Naive thymus-derived CD8-positive, alpha-beta T cell (primary cell): Measurements from ENCODE around the gene ZNF644. TPM values are rescaled to one million over a fixed set of nuclear protein-coding genes. Genes with fewer than 3 reads are reported as not detected.
"Not testable (repeated sequence)": the region's sequence is repeated elsewhere in the genome, so short reads cannot be mapped to it uniquely, and the experiment has no call there.

Source experiments
- ATAC-seq, 2 donors: fragments of 150-1000 bp; cut with Tn5 transposase in 1 of 2; sonication (Bioruptor Pico), chemical (Tn5 transposase) in 1 of 2; 1 replicate in 1 of 2; 2 replicates in 1 of 2; pipeline ENCODE4 v1.10.0; 2021; ENCODE audit warnings: mild to moderate bottlenecking in 2 of 2, moderate library complexity in 2 of 2
- POLR2A ChIA-PET: fragments of 350-600 bp; sonication (Branson Sonifier 250); formaldehyde crosslinking; loops from one replicate; lab custom pipeline; 2021; ENCODE audit warnings: antibody characterized with exemption; lab: Charles Lee
- DNase-seq, 10 donors: peaks; one replicate each; pipeline versions ENCODE4 v3.0.0 to v3.0.0-alpha.2; 2020 to 2022
- H3K27ac Mint-ChIP-seq, 10 donors: one replicate each; pipeline ENCODE4 v1.8.0; 2020 to 2022; ENCODE audit warnings: mild to moderate bottlenecking in 10 of 10, mixed read lengths in 10 of 10, moderate library complexity in 4 of 10, inconsistent platforms in 1 of 10
- H3K27me3 Mint-ChIP-seq, 5 donors: one replicate each; pipeline ENCODE4 v1.8.0; 2021 to 2022; ENCODE audit warnings: mixed read lengths in 5 of 5
- H3K36me3 Mint-ChIP-seq, 3 donors: one replicate each; pipeline ENCODE4 v1.8.0; 2020 to 2022; ENCODE audit warnings: mixed read lengths in 3 of 3, mild to moderate bottlenecking in 2 of 3, inconsistent platforms in 1 of 3
- H3K4me1 Mint-ChIP-seq, 4 donors: one replicate each; pipeline ENCODE4 v1.8.0; 2021 to 2022; ENCODE audit warnings: mixed read lengths in 4 of 4
- H3K4me3 Mint-ChIP-seq, 10 donors: one replicate each; pipeline ENCODE4 v1.8.0; 2020 to 2022; ENCODE audit warnings: mild to moderate bottlenecking in 10 of 10, mixed read lengths in 10 of 10, moderate library complexity in 6 of 10, inconsistent platforms in 1 of 10
- H3K9me3 Mint-ChIP-seq, 9 donors: one replicate each; pipeline ENCODE4 v1.8.0; 2020 to 2022; ENCODE audit warnings: mixed read lengths in 9 of 9, mild to moderate bottlenecking in 3 of 9, inconsistent platforms in 1 of 9, moderate library complexity in 1 of 9
- polyA plus RNA-seq, 3 donors: library from polyadenylated mRNA; unstranded; fragments of 300-500 nt; fragmentation: Illumina TruSeq; gene quantifications; one replicate each; pipeline ENCODE4 v1.2.3, GENCODE V29; 2021
- total RNA-seq, 8 experiments: library from RNA in 2 of 8; stranded (reverse) in 2 of 8; gene quantifications; one replicate each; pipeline ENCODE4 v1.2.3 and lab custom pipeline; 2021 to 2026

The ZNF644 gene
- total RNA-seq, result 10 to 100 TPM; 78.2 to 78.5 TPM
- 10 to 100 TPM; 44.4 to 71.8 (median 57.5) TPM for polyA plus RNA-seq
- 127 to 185 (median 157) reads per million in 6 experiments for total RNA-seq (lab: John Stamatoyannopoulos, UW)

GRCh38 chr1:91021686-91022517 lies at the start of gene ZNF644:
Gene ZNF644 (minus strand): TSS chr1:91022035. CDS start chr1:90982353, 39,682 bp downstream.
- peak; percentile 84 to 87 for ATAC-seq
- H3K4me1 Mint-ChIP-seq, result peaks cover 21 to 76% (median 59%) of the 10 kb centered on the region in 4 donors
- H3K27ac Mint-ChIP-seq, result peak within 1 kb of the TSS; percentile 93 to 100 (median 98)
- peak within 1 kb of the TSS; percentile 88 to 98 (median 95) for H3K4me3 Mint-ChIP-seq
- peaks cover 0 to 16% (median 0%) of the 10 kb centered on the region in 3 donors for H3K36me3 Mint-ChIP-seq
- DNase-seq, result peak; percentile 76 to 96 (median 90)
- POLR2A ChIA-PET, result interaction anchor here (0.5 to 1.1 kb wide), 8 partner anchors 13 to 1939 kb away, joined by 3 to 7 read pairs (median 3); partner anchors contain the start of gene DIPK1A
- no peaks in the 10 kb centered on the region for H3K27me3 Mint-ChIP-seq
- no peaks in the 10 kb centered on the region for H3K9me3 Mint-ChIP-seq

- Mint-ChIP-seq H3K4me1 (peaks cover 0 to 2% (median 0%) of the 10 kb centered on the region in 4 donors), H3K4me3 (no peak overlapping the region), H3K36me3 (peaks cover 0 to 2% (median 0%) of the 10 kb centered on the region in 3 donors), H3K27me3 (peaks cover 3 to 16% (median 12%) of the 10 kb centered on the region in 5 donors), H3K9me3 (peaks cover 0 to 2% (median 0%) of the 10 kb centered on the region in 9 donors), H3K27ac (no peak overlapping the region)
- POLR2A ChIA-PET, result no interaction called here
- ATAC-seq (no peak), DNase-seq (no peak)
Observed at GRCh38 chr1:91070298-91070697, 48.5 kb upstream of the ZNF644 start.

- ATAC-seq (no peak), DNase-seq (no peak)
- H3K4me1 Mint-ChIP-seq, result peaks cover 0 to 6% (median 0%) of the 10 kb centered on the region in 4 donors
- H3K27me3 Mint-ChIP-seq, result peaks cover 1 to 16% (median 9%) of the 10 kb centered on the region in 5 donors
- H3K36me3 Mint-ChIP-seq, result peaks cover 0 to 5% (median 0%) of the 10 kb centered on the region in 3 donors
- POLR2A ChIA-PET, result interaction anchor here (0.7 kb wide), 1 partner anchor 75 kb away, joined by 3 read pairs; no protein-coding TSS in a partner anchor
- H3K4me3 Mint-ChIP-seq, result no peak overlapping the region
- peaks cover 0 to 9% (median 0%) of the 10 kb centered on the region in 9 donors for H3K9me3 Mint-ChIP-seq
- no peak overlapping the region for H3K27ac Mint-ChIP-seq
Observed at GRCh38 chr1:91066538-91066937, 44.7 kb upstream of the ZNF644 start.

GRCh38 chr1:91065337-91065736 lies 43.5 kb upstream of the ZNF644 start:
- peaks cover 0 to 9% (median 0%) of the 10 kb centered on the region in 9 donors for H3K9me3 Mint-ChIP-seq
- no peak for ATAC-seq
- H3K27me3 Mint-ChIP-seq, result peaks cover 5 to 19% (median 9%) of the 10 kb centered on the region in 5 donors
- H3K27ac Mint-ChIP-seq, result no peak overlapping the region
- no peak overlapping the region for H3K4me3 Mint-ChIP-seq
- H3K36me3 Mint-ChIP-seq, result peaks cover 0 to 5% (median 0%) of the 10 kb centered on the region in 3 donors
- POLR2A ChIA-PET, result no interaction called here
- DNase-seq, result no peak
- H3K4me1 Mint-ChIP-seq, result peaks cover 0 to 6% (median 0%) of the 10 kb centered on the region in 4 donors

GRCh38 chr1:91063403-91063802 lies 41.6 kb upstream of the ZNF644 start:
- Mint-ChIP-seq H3K27ac (peak overlapping the region in 1 of 10 donors; percentile 84), H3K27me3 (peaks cover 2 to 16% (median 6%) of the 10 kb centered on the region in 5 donors), H3K9me3 (peaks cover 0 to 12% (median 0%) of the 10 kb centered on the region in 9 donors)
- POLR2A ChIA-PET, H3K4me3 Mint-ChIP-seq, DNase-seq, H3K36me3 Mint-ChIP-seq, ATAC-seq, H3K4me1 Mint-ChIP-seq: not testable (repeated sequence)

GRCh38 chr1:91059157-91059556 lies 37.3 kb upstream of the ZNF644 start:
- peaks cover 0 to 15% (median 1%) of the 10 kb centered on the region in 4 donors for H3K4me1 Mint-ChIP-seq
- no peak overlapping the region for H3K4me3 Mint-ChIP-seq
- no peak for DNase-seq
- POLR2A ChIA-PET, result no interaction called here
- H3K36me3 Mint-ChIP-seq, result peaks cover 0 to 9% (median 0%) of the 10 kb centered on the region in 3 donors
- H3K27me3 Mint-ChIP-seq, result peaks cover 0 to 10% (median 4%) of the 10 kb centered on the region in 5 donors
- H3K9me3 Mint-ChIP-seq, result peaks cover 0 to 10% (median 0%) of the 10 kb centered on the region in 9 donors
- ATAC-seq, result no peak
- no peak overlapping the region for H3K27ac Mint-ChIP-seq

- no peak for DNase-seq
- peaks cover 0 to 4% (median 0%) of the 10 kb centered on the region in 9 donors for H3K9me3 Mint-ChIP-seq
- peaks cover 0 to 9% (median 1%) of the 10 kb centered on the region in 4 donors for H3K4me1 Mint-ChIP-seq
- POLR2A ChIA-PET, result no interaction called here
- ATAC-seq, result no peak
- H3K36me3 Mint-ChIP-seq, result peaks cover 0 to 4% (median 0%) of the 10 kb centered on the region in 3 donors
- H3K4me3 Mint-ChIP-seq, result no peak overlapping the region
- H3K27ac Mint-ChIP-seq, result no peak overlapping the region
- peaks cover 0 to 10% (median 4%) of the 10 kb centered on the region in 5 donors for H3K27me3 Mint-ChIP-seq
Observed at GRCh38 chr1:91057784-91058183, 35.9 kb upstream of the ZNF644 start.

GRCh38 chr1:91054780-91055481 lies 33.1 kb upstream of the ZNF644 start:
- H3K4me1 Mint-ChIP-seq, result peaks cover 0 to 9% (median 1%) of the 10 kb centered on the region in 4 donors
- no peaks in the 10 kb centered on the region for H3K9me3 Mint-ChIP-seq
- DNase-seq (peak in 1 of 10 donors; percentile 3), ATAC-seq (peak; percentile 45 to 63)
- no peaks in the 10 kb centered on the region for H3K36me3 Mint-ChIP-seq
- no peak overlapping the region for H3K4me3 Mint-ChIP-seq
- peaks cover 0 to 2% (median 0%) of the 10 kb centered on the region in 5 donors for H3K27me3 Mint-ChIP-seq
- no peak overlapping the region for H3K27ac Mint-ChIP-seq
- POLR2A ChIA-PET, result no interaction called here

- DNase-seq (no peak), ATAC-seq (no peak)
- Mint-ChIP-seq H3K4me3 (no peak overlapping the region), H3K9me3 (no peaks in the 10 kb centered on the region), H3K27me3 (no peaks in the 10 kb centered on the region), H3K4me1 (peaks cover 0 to 8% (median 1%) of the 10 kb centered on the region in 4 donors), H3K27ac (no peak overlapping the region), H3K36me3 (no peaks in the 10 kb centered on the region)
- POLR2A ChIA-PET, result no interaction called here
Observed at GRCh38 chr1:91053630-91054029, 31.8 kb upstream of the ZNF644 start.

GRCh38 chr1:91049551-91049950 lies 27.7 kb upstream of the ZNF644 start:
- H3K9me3 Mint-ChIP-seq, H3K4me1 Mint-ChIP-seq, H3K27me3 Mint-ChIP-seq, H3K27ac Mint-ChIP-seq, ATAC-seq, DNase-seq, H3K4me3 Mint-ChIP-seq, H3K36me3 Mint-ChIP-seq, POLR2A ChIA-PET: not testable (repeated sequence)

- no peak for ATAC-seq
- Mint-ChIP-seq H3K36me3 (peaks cover 0 to 3% (median 0%) of the 10 kb centered on the region in 3 donors), H3K27ac (no peak overlapping the region), H3K9me3 (peaks cover 0 to 10% (median 3%) of the 10 kb centered on the region in 9 donors), H3K4me3 (no peak overlapping the region), H3K27me3 (no peaks in the 10 kb centered on the region), H3K4me1 (no peaks in the 10 kb centered on the region)
- DNase-seq, result no peak
- POLR2A ChIA-PET, result no interaction called here
Observed at GRCh38 chr1:91046766-91047165, 24.9 kb upstream of the ZNF644 start.

- H3K27ac Mint-ChIP-seq, result no peak overlapping the region
- no peaks in the 10 kb centered on the region for H3K27me3 Mint-ChIP-seq
- ATAC-seq (no peak), DNase-seq (no peak)
- H3K36me3 Mint-ChIP-seq, result peaks cover 0 to 12% (median 11%) of the 10 kb centered on the region in 3 donors
- H3K4me1 Mint-ChIP-seq, result no peaks in the 10 kb centered on the region
- POLR2A ChIA-PET, result no interaction called here
- H3K4me3 Mint-ChIP-seq, result no peak overlapping the region
- peaks cover 0 to 18% (median 12%) of the 10 kb centered on the region in 9 donors for H3K9me3 Mint-ChIP-seq
Observed at GRCh38 chr1:91045284-91045683, 23.4 kb upstream of the ZNF644 start.
